GM12874 (cell line): ENCODE measurements around the gene ASB7.

Experiments
- TF ChIP-seq, protein P1 (sequence below): IDR thresholded peaks from 2 replicates; pipeline ENCODE4 v1.5.1; 2011; ENCODE audit warnings: low read depth, mild to moderate bottlenecking, control low read depth, low read length, moderate library complexity; ENCODE audit not compliant: insufficient read depth

ASB7 gene

DNA sequence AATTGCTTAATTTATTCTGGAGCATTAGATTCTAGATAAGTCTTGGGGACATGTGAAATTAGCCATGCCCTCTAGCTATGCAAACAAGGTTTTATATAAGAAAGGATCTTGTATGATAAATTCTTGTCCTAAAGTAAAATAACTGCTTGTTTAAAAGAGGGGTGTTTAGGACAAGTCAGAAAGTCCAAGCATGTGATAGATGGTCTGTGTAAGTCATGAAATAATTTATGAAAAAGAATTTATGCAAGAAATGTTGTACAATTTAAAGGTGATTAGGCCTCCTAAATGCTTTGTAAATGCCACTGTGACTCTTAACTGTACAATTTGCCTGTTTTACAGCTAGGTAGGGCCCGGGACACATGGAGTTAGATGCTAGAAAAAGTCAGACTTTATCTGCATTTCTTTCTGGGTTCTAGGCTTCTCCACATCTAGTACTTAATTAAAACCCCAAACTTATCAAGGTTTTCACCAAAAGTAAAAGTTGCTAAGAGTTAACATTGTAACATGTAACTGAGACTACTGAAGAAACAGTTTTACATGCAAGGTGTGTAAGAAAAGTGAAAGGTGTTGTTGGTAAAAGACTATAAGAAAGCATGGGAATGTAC lies 13.6 kb upstream of the ASB7 start:
- TF ChIP-seq, protein P1, sequence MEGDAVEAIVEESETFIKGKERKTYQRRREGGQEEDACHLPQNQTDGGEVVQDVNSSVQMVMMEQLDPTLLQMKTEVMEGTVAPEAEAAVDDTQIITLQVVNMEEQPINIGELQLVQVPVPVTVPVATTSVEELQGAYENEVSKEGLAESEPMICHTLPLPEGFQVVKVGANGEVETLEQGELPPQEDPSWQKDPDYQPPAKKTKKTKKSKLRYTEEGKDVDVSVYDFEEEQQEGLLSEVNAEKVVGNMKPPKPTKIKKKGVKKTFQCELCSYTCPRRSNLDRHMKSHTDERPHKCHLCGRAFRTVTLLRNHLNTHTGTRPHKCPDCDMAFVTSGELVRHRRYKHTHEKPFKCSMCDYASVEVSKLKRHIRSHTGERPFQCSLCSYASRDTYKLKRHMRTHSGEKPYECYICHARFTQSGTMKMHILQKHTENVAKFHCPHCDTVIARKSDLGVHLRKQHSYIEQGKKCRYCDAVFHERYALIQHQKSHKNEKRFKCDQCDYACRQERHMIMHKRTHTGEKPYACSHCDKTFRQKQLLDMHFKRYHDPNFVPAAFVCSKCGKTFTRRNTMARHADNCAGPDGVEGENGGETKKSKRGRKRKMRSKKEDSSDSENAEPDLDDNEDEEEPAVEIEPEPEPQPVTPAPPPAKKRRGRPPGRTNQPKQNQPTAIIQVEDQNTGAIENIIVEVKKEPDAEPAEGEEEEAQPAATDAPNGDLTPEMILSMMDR: no peak

- TF ChIP-seq, protein P1: no peak
These were observed 10.6 kb upstream of the ASB7 start for GRCh38 chr15:100591835-100592234.

- TF ChIP-seq, protein P1: no peak
These were observed 9.5 kb upstream of the ASB7 start for GRCh38 chr15:100592898-100593297.

- TF ChIP-seq, protein P1: no peak
These were observed 9.0 kb upstream of the ASB7 start for GRCh38 chr15:100593431-100593830.

GRCh38 chr15:100595964-100596363 lies 6.4 kb upstream of the ASB7 start:
- TF ChIP-seq, protein P1: no peak

DNA sequence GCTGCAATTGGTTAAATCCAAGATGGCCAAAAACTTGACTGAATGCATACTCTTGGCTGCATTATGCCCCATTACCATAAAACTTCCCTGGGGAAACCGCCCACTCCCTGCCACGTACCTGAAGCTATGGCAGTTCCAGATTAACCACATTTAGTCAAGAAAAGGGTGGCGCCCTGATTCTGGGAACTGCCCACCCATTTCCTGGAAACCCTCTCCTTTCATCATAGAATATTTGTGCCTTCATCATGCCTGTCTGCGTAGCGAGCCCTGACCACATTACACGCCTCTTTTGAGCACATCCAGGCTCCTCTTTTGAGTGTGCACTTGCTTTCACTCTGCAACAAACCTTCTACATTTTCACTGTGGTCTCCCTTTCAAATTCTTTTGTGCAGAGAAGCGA lies 5.6 kb upstream of the ASB7 start:
- TF ChIP-seq, protein P1: no peak

- TF ChIP-seq, protein P1: no peak
These were observed 4.5 kb upstream of the ASB7 start for GRCh38 chr15:100597862-100598261.

DNA sequence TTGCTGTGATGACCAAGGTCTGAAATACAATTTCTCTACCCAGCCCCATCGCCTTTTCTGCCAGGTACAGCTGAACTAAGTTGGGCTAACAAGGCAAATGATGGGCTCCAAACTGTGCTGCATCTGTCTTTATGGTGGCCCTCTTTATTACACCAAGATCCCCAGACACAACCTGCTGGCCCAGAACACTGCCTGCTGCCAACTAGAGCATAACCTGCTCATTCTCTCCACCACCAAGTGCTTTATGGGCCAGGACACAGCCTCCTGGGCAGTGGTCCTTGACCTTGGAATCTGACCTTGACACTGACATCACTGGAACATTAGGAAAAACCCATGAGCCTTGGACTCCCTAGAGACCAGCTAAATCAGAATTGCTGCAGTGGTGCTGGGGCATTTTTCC lies 3.7 kb upstream of the ASB7 start:
- TF ChIP-seq, protein P1: no peak
